Activated T-cell treated with anti-CD3 and anti-CD28 coated beads, Interleukin-2, amount 50 U/mL, for 4 hours (primary cell): ENCODE results near the gene DOK6. TPM values are rescaled to one million over a fixed set of nuclear protein-coding genes. Genes with fewer than 3 reads are reported as not detected.
"Not testable (repeated sequence)": the region's sequence is repeated elsewhere in the genome, so short reads cannot be mapped to it uniquely, and the experiment has no call there.

ENCODE experiments used
- ATAC-seq, 2 donors: fragments of 200-7000 bp; cut with Tn5 transposase; one replicate each; pipeline ENCODE4 v1.10.0; 2021
- DNase-seq: peaks from one replicate; pipeline ENCODE4 v3.0.0-alpha.2; 2020
- H3K27me3 Mint-ChIP-seq: one replicate; pipeline ENCODE4 v1.8.0; 2021; ENCODE audit warnings: low read depth, mixed read lengths
- H3K36me3 Mint-ChIP-seq: one replicate; pipeline ENCODE4 v1.8.0; 2022; ENCODE audit warnings: mixed read lengths; ENCODE audit not compliant: insufficient read depth
- H3K4me1 Mint-ChIP-seq: one replicate; pipeline ENCODE4 v1.8.0; 2021; ENCODE audit warnings: low read depth, mixed read lengths
- H3K4me3 Mint-ChIP-seq: one replicate; pipeline ENCODE4 v1.8.0; 2021; ENCODE audit warnings: mild to moderate bottlenecking, moderate library complexity, mixed read lengths
- H3K9me3 Mint-ChIP-seq: one replicate; pipeline ENCODE4 v1.8.0; 2021; ENCODE audit warnings: mixed read lengths
- total RNA-seq, 3 donors: library from RNA; stranded (reverse); gene quantifications; one replicate each; pipeline ENCODE4 v1.2.1, GENCODE V29; 2021

The DOK6 gene
- under 1 TPM in 1 of 3 donors, not detected in 2; 0.03 TPM for total RNA-seq

DNA sequence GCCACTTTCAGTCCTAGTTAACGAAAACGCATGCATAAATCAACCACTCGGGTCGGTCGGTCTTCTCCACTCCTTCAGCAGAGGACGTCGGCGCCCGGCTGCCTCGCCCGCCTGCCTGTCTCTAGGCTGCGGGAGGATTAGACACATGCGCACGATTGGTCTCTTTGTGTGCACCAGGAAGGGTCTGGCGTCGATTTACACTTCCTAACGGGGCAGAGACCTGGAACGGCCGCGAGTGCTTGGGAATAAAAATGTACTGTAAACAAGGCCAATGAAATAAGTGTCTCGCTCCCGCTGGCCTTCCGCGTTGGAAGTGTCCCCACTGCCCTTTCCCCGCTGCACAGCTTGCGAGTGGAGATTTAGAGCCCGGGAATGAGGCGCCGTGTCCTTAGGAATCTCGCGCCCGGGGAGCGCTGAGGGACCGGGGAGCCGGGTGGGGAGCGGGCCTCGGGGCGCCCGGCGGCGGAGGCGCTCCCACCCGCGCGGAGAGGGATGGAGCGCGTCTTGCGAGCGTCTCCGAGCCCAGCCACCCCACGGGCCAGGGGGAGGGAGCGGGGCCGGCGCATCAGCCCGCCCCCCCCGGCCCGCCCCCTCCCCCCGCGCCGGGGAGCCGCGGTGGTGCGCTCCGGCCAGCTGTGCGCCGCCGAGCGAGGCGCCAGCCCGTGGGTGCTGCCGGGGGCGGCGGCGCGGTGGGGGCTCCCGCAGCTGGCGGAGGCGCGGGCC is at the start of gene DOK6:
TSS of gene DOK6 (plus strand) at position 636 of the 723 bp plus-strand sequence.
- Mint-ChIP-seq H3K36me3 (no peaks in the 10 kb centered on the region), H3K27me3 (peaks cover 58% of the 10 kb centered on the region), H3K4me1 (peaks cover 10% of the 10 kb centered on the region), H3K4me3 (peak within 1 kb of the TSS; percentile 44), H3K9me3 (no peaks in the 10 kb centered on the region)
- ATAC-seq (peak; percentile 14 to 44), DNase-seq (no peak)

DNA sequence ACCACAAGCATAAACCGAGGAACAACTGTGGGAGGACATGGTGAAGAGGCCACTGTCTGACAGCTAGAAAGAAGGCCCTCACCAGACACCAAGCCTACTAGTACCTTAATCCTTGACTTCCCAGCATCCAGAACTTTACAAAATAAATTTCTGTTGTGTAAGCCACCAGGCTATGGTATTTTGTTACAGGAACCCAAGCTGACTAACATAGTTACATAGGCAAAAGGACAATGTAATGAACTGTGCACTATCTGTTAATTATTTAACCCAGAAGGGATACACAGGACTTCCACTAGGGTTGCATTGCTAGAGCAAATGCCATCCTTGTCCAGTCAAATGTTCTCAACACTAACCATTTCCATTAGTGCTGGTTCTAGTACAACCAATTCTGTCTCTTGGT is 47.7 kb upstream of the DOK6 start:
- H3K4me1 Mint-ChIP-seq: no peaks in the 10 kb centered on the region
- no peaks in the 10 kb centered on the region for H3K9me3 Mint-ChIP-seq
- ATAC-seq: no peak
- no peak for DNase-seq
- H3K4me3 Mint-ChIP-seq: no peak overlapping the region
- no peaks in the 10 kb centered on the region for H3K36me3 Mint-ChIP-seq
- H3K27me3 Mint-ChIP-seq: no peaks in the 10 kb centered on the region

GRCh38 chr18:69357590-69357989 is 43.1 kb upstream of the DOK6 start:
- Mint-ChIP-seq H3K27me3 (no peaks in the 10 kb centered on the region), H3K4me1 (no peaks in the 10 kb centered on the region), H3K9me3 (peaks cover 17% of the 10 kb centered on the region), H3K36me3 (no peaks in the 10 kb centered on the region), H3K4me3 (no peak overlapping the region)
- no peak for DNase-seq
- ATAC-seq: no peak

DNA sequence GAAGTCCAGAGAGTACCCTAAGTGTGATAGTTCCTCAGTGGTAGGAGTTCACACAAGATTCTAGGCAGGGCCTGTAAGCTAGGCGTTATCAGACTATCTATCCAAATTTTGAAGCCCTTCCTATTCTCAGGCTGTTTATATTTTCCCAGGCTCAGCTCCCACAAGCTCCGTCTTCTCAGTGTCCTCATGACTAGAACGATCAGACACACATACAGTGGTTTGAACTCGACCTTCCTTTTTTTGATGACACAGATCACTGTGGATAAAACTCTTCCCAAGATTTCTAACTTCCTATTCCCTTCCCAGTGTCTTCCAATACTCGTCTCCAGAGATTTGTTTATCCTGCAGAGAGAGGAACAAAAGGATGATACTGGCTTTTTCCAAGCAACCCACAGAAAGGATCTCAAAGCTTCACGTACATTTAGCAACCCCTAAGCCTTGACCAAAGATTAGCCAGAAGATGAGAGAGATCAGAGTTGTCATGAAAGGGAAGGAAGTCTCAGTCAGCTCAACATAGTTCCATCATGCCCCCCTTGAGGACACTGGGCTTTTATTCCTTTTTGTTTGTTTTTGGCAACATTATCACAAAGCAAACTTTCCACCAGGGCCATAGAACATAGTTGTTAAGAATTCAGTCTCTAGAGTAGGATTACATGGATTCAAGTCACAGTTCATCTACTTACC is 42.3 kb upstream of the DOK6 start:
- H3K27me3 Mint-ChIP-seq: no peaks in the 10 kb centered on the region
- H3K4me3 Mint-ChIP-seq: no peak overlapping the region
- H3K36me3 Mint-ChIP-seq: no peaks in the 10 kb centered on the region
- peaks cover 17% of the 10 kb centered on the region for H3K9me3 Mint-ChIP-seq
- H3K4me1 Mint-ChIP-seq: no peaks in the 10 kb centered on the region
- DNase-seq (no peak), ATAC-seq (no peak)

- H3K4me3 Mint-ChIP-seq, H3K36me3 Mint-ChIP-seq, DNase-seq, H3K27me3 Mint-ChIP-seq, ATAC-seq, H3K4me1 Mint-ChIP-seq: not testable (repeated sequence)
- H3K9me3 Mint-ChIP-seq: peaks cover 17% of the 10 kb centered on the region
Observed at GRCh38 chr18:69359768-69360167, 40.9 kb upstream of the DOK6 start.

GRCh38 chr18:69364930-69365329 is 35.8 kb upstream of the DOK6 start:
- DNase-seq: no peak
- H3K27me3 Mint-ChIP-seq: no peaks in the 10 kb centered on the region
- H3K36me3 Mint-ChIP-seq: no peaks in the 10 kb centered on the region
- no peaks in the 10 kb centered on the region for H3K4me1 Mint-ChIP-seq
- no peak overlapping the region for H3K4me3 Mint-ChIP-seq
- ATAC-seq: no peak
- H3K9me3 Mint-ChIP-seq: peaks cover 9% of the 10 kb centered on the region

- Mint-ChIP-seq H3K9me3 (peaks cover 7% of the 10 kb centered on the region), H3K27me3 (no peaks in the 10 kb centered on the region), H3K4me1 (no peaks in the 10 kb centered on the region), H3K36me3 (no peaks in the 10 kb centered on the region), H3K4me3 (no peak overlapping the region)
- no peak for ATAC-seq
- DNase-seq: no peak
Observed at GRCh38 chr18:69365658-69366057, 35.0 kb upstream of the DOK6 start.

GRCh38 chr18:69367104-69367503 is 33.6 kb upstream of the DOK6 start:
- Mint-ChIP-seq H3K4me1 (no peaks in the 10 kb centered on the region), H3K27me3 (no peaks in the 10 kb centered on the region), H3K4me3 (no peak overlapping the region), H3K9me3 (no peaks in the 10 kb centered on the region), H3K36me3 (no peaks in the 10 kb centered on the region)
- DNase-seq (no peak), ATAC-seq (no peak)

GRCh38 chr18:69371729-69372128 is 29.0 kb upstream of the DOK6 start:
- Mint-ChIP-seq H3K27me3 (no peaks in the 10 kb centered on the region), H3K4me1 (no peaks in the 10 kb centered on the region), H3K4me3 (no peak overlapping the region), H3K36me3 (no peaks in the 10 kb centered on the region), H3K9me3 (no peaks in the 10 kb centered on the region)
- DNase-seq (no peak), ATAC-seq (no peak)

DNA sequence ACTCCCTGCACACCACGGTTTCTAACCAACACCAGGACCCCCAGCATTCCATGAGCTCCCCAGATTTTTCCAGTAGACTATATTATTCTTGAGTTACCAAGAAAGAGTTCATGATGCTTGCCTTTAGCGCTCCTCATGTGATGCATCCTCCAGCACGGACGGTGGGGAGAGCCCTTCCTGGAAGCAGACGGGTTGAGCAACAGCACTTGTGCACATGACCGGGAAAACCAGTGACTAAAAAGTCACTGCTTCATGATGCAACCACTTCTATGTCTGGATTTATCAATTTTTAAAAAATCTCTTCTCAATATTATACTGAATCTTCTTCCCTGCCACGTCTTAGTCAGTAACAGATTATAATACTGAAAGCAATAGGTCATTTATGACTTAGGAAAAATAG is 20.4 kb upstream of the DOK6 start:
- Mint-ChIP-seq H3K9me3 (no peaks in the 10 kb centered on the region), H3K4me3 (no peak overlapping the region), H3K27me3 (peaks cover 10% of the 10 kb centered on the region), H3K36me3 (no peaks in the 10 kb centered on the region), H3K4me1 (no peaks in the 10 kb centered on the region)
- DNase-seq: no peak
- no peak for ATAC-seq

- no peaks in the 10 kb centered on the region for H3K4me1 Mint-ChIP-seq
- H3K9me3 Mint-ChIP-seq: no peaks in the 10 kb centered on the region
- no peak for DNase-seq
- peaks cover 10% of the 10 kb centered on the region for H3K27me3 Mint-ChIP-seq
- H3K36me3 Mint-ChIP-seq: no peaks in the 10 kb centered on the region
- H3K4me3 Mint-ChIP-seq: no peak overlapping the region
- ATAC-seq: no peak
Observed at GRCh38 chr18:69383186-69383585, 17.5 kb upstream of the DOK6 start.

DNA sequence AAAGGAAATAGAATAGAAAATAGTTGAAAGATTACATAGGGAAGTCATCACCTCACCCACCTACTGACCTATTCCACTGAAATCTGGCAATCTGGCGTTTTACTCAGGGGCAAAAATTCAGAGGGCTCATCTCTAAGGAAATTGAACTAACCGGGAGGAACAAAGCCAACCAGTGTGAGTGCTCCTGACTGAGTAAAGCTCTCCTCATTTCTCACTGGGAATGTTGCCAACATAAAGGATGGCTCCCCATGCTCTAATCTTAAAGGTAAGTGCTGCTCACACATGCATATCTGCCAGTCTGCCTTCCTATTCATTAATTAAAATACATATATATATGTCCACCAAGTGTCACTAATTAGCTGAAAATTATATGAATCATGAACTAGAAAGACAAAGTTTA is 13.5 kb upstream of the DOK6 start:
- Mint-ChIP-seq H3K36me3 (no peaks in the 10 kb centered on the region), H3K9me3 (no peaks in the 10 kb centered on the region), H3K4me1 (no peaks in the 10 kb centered on the region), H3K27me3 (peaks cover 3% of the 10 kb centered on the region), H3K4me3 (no peak overlapping the region)
- DNase-seq: no peak
- no peak for ATAC-seq

GRCh38 chr18:69388222-69388621 is 12.5 kb upstream of the DOK6 start:
- Mint-ChIP-seq H3K9me3 (no peaks in the 10 kb centered on the region), H3K4me1 (no peaks in the 10 kb centered on the region), H3K4me3 (no peak overlapping the region), H3K27me3 (peaks cover 3% of the 10 kb centered on the region), H3K36me3 (no peaks in the 10 kb centered on the region)
- no peak for ATAC-seq
- no peak for DNase-seq

- Mint-ChIP-seq H3K36me3 (no peaks in the 10 kb centered on the region), H3K4me1 (peaks cover 8% of the 10 kb centered on the region), H3K9me3 (no peaks in the 10 kb centered on the region), H3K27me3 (peaks cover 41% of the 10 kb centered on the region), H3K4me3 (no peak overlapping the region)
- ATAC-seq (no peak), DNase-seq (no peak)
Observed at GRCh38 chr18:69397096-69397495, 3.6 kb upstream of the DOK6 start.

DNA sequence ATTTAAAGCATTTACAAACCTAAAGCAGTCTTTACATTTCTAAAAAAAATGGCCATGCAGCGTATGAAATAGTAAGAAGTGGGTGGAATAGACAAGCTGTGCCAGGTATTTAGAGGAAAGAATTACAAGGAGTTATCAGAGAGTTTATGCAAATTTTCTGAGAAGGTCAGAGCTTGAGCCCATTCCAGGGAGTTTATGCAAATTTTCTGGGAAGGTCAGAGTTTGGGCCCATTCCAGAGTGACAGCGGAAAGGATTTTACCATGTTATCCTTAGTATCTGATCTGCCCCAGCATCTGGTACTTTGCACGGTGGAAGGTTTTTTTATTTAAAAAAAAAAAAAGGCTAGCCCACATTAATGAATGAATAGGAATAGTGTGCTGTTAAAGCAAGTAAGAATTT is 1.4 kb upstream of the DOK6 start:
- DNase-seq: no peak
- peaks cover 10% of the 10 kb centered on the region for H3K4me1 Mint-ChIP-seq
- H3K9me3 Mint-ChIP-seq: no peaks in the 10 kb centered on the region
- no peak for ATAC-seq
- no peaks in the 10 kb centered on the region for H3K36me3 Mint-ChIP-seq
- H3K27me3 Mint-ChIP-seq: peaks cover 53% of the 10 kb centered on the region
- no peak overlapping the region for H3K4me3 Mint-ChIP-seq
